Nephron progenitor cell (in vitro differentiated cells): ENCODE results near the gene FAM118A.

Experiments used
- DNase-seq: peaks from one replicate; pipeline ENCODE4 v3.0.0; 2021
- H3K27ac Mint-ChIP-seq: 2 replicates; pipeline ENCODE4 v1.8.0; 2021; ENCODE audit warnings: mild to moderate bottlenecking, moderate library complexity, mixed read lengths
- H3K27me3 Mint-ChIP-seq: 2 replicates; pipeline ENCODE4 v1.8.0; 2021; ENCODE audit warnings: mild to moderate bottlenecking, low read depth, mixed read lengths; ENCODE audit not compliant: poor library complexity
- H3K36me3 Mint-ChIP-seq: 2 replicates; pipeline ENCODE4 v1.8.0; 2021; ENCODE audit warnings: low read depth, mixed read lengths
- H3K4me1 Mint-ChIP-seq: 2 replicates; pipeline ENCODE4 v1.8.0; 2021; ENCODE audit warnings: mixed read lengths
- H3K4me3 Mint-ChIP-seq: 2 replicates; pipeline ENCODE4 v1.8.0; 2021; ENCODE audit warnings: mild to moderate bottlenecking, moderate library complexity, mixed read lengths
- H3K9me3 Mint-ChIP-seq: 2 replicates; pipeline ENCODE4 v1.8.0; 2021; ENCODE audit warnings: mild to moderate bottlenecking, moderate library complexity, mixed read lengths
- CTCF ChIP-seq: fragments of 200-600 bp; sonication (generic); IDR thresholded peaks from 2 replicates; pipeline ENCODE4 v1.5.0; 2021; ENCODE audit warnings: antibody characterized with exemption

FAM118A gene

GRCh38 chr22:45280587-45280980 lies 29.1 kb upstream of the FAM118A start:
- Mint-ChIP-seq H3K36me3 (no peaks in the 10 kb centered on the region), H3K27me3 (peaks cover 76% of the 10 kb centered on the region), H3K9me3 (no peaks in the 10 kb centered on the region), H3K4me1 (peaks cover 22% of the 10 kb centered on the region), H3K27ac (no peak overlapping the region), H3K4me3 (no peak overlapping the region)
- no peak for DNase-seq
- TF ChIP-seq CTCF: no peak

GRCh38 chr22:45281010-45281409 lies 28.7 kb upstream of the FAM118A start:
- TF ChIP-seq CTCF: no peak
- no peak for DNase-seq
- H3K4me1 Mint-ChIP-seq: peaks cover 23% of the 10 kb centered on the region
- no peaks in the 10 kb centered on the region for H3K36me3 Mint-ChIP-seq
- H3K4me3 Mint-ChIP-seq: no peak overlapping the region
- H3K27me3 Mint-ChIP-seq: peaks cover 80% of the 10 kb centered on the region
- H3K9me3 Mint-ChIP-seq: no peaks in the 10 kb centered on the region
- no peak overlapping the region for H3K27ac Mint-ChIP-seq

GRCh38 chr22:45284705-45285262 lies 24.9 kb upstream of the FAM118A start, which contains the start of gene UPK3A:
Gene UPK3A (plus strand): TSS chr22:45284949. CDS start chr22:45285014, 65 bp downstream.
- Mint-ChIP-seq H3K27ac (no peak within 1 kb of the TSS), H3K36me3 (no peaks in the 10 kb centered on the region), H3K4me1 (peaks cover 21% of the 10 kb centered on the region), H3K4me3 (peak within 1 kb of the TSS; percentile 47), H3K27me3 (peaks cover 73% of the 10 kb centered on the region), H3K9me3 (no peaks in the 10 kb centered on the region)
- DNase-seq: peak; percentile 83
- TF ChIP-seq CTCF: no peak

- Mint-ChIP-seq H3K4me1 (peaks cover 17% of the 10 kb centered on the region), H3K27ac (no peak overlapping the region), H3K9me3 (no peaks in the 10 kb centered on the region), H3K4me3 (peak overlapping the region; percentile 36), H3K27me3 (peaks cover 72% of the 10 kb centered on the region), H3K36me3 (no peaks in the 10 kb centered on the region)
- no peak for DNase-seq
- TF ChIP-seq CTCF: no peak
Measured at GRCh38 chr22:45285263-45286058, 24.3 kb upstream of the FAM118A start.

- H3K9me3 Mint-ChIP-seq: no peaks in the 10 kb centered on the region
- H3K27ac Mint-ChIP-seq: no peak overlapping the region
- TF ChIP-seq CTCF: no peak
- no peak overlapping the region for H3K4me3 Mint-ChIP-seq
- no peak for DNase-seq
- H3K4me1 Mint-ChIP-seq: peaks cover 12% of the 10 kb centered on the region
- H3K36me3 Mint-ChIP-seq: no peaks in the 10 kb centered on the region
- peaks cover 57% of the 10 kb centered on the region for H3K27me3 Mint-ChIP-seq
Measured at GRCh38 chr22:45286854-45287551, 22.7 kb upstream of the FAM118A start.
